ENCODE data around the gene SRRM3. TPM values are rescaled to one million over a fixed set of nuclear protein-coding genes. Genes with fewer than 3 reads are reported as not detected.
A peak's percentile ranks its signal among the peaks of the same experiment; 100 is the strongest.
"Not testable (repeated sequence)": the region's sequence is repeated elsewhere in the genome, so short reads cannot be mapped to it uniquely, and the experiment has no call there.

Gene SRRM3
- total RNA-seq, 1 experiment from 2014 or later: 3.8 TPM

GRCh38 chr7:76291351-76292212, 89.9 kb downstream of the SRRM3 start:
- DNase-seq (ENCODE audit: low spot score): peak; percentile 99

- DNase-seq (ENCODE audit: low spot score): no peak
These were observed 90.5 kb downstream of the SRRM3 start for GRCh38 chr7:76292213-76292573.

- DNase-seq (ENCODE audit: low spot score): not testable (repeated sequence)
These were observed 91.2 kb downstream of the SRRM3 start for GRCh38 chr7:76292911-76293310.

GRCh38 chr7:76293407-76293901, 91.8 kb downstream of the SRRM3 start:
- DNase-seq (ENCODE audit: low spot score): no peak

GRCh38 chr7:76294344-76295024, 92.8 kb downstream of the SRRM3 start:
- DNase-seq (ENCODE audit: low spot score): peak; percentile 97

- peak; percentile 81 for DNase-seq (ENCODE audit: low spot score)
These were observed 95.3 kb downstream of the SRRM3 start for GRCh38 chr7:76296743-76297740.

DNA sequence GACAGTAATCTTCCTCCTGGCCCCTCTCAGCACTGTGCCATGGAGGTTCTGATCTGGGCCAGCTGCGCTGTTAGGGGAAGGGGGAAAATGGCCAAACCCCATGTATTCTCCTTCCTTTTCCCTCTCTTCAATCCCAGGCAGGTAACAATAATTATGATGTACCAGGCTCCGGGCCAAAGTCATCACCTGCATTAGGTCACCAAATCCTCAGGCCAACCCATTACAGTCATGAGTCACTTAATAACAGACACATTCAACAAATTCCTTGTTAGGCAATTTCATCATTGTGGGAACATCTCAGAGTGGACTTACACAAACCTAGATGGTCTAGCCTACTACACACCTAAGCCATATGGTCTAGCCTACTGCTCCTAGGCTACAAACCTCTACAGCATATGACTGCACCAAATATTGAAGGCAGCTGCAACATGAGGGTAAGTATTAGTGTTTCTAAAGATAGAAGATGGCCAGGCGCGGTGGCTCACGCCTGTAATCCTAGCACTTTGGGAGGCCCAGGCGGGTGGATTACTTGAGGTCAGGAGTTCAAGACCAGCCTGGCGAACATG, 98.6 kb downstream of the SRRM3 start:
- peak; percentile 83 for DNase-seq (ENCODE audit: low spot score)

DNA sequence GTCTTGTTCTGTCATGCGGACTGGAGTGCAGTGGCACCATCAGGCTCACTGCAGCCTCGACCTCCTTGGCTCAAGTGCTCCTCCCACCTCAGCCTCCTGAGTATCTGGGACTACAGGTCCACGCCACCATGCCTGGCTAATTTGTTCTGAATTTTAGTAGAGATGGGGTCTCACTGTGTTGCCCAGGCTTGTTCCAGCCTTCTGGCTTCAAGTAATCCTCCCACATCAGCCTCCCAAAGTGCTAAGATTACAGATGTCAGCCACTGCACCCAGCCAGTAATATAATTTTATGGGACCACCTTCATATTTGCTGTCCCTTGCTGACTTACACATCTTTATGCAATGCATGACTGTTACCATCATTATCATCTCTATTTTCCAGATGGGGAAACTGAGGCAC, 99.3 kb downstream of the SRRM3 start:
- no peak for DNase-seq (ENCODE audit: low spot score)

GRCh38 chr7:76302347-76303201, 100.9 kb downstream of the SRRM3 start, which contains the start of gene HSPB1:
Gene HSPB1, plus strand, starts transcription at chr7:76302673. Its CDS starts 40 bp downstream, at chr7:76302713.
- DNase-seq (ENCODE audit: low spot score): peak; percentile 93

DNA sequence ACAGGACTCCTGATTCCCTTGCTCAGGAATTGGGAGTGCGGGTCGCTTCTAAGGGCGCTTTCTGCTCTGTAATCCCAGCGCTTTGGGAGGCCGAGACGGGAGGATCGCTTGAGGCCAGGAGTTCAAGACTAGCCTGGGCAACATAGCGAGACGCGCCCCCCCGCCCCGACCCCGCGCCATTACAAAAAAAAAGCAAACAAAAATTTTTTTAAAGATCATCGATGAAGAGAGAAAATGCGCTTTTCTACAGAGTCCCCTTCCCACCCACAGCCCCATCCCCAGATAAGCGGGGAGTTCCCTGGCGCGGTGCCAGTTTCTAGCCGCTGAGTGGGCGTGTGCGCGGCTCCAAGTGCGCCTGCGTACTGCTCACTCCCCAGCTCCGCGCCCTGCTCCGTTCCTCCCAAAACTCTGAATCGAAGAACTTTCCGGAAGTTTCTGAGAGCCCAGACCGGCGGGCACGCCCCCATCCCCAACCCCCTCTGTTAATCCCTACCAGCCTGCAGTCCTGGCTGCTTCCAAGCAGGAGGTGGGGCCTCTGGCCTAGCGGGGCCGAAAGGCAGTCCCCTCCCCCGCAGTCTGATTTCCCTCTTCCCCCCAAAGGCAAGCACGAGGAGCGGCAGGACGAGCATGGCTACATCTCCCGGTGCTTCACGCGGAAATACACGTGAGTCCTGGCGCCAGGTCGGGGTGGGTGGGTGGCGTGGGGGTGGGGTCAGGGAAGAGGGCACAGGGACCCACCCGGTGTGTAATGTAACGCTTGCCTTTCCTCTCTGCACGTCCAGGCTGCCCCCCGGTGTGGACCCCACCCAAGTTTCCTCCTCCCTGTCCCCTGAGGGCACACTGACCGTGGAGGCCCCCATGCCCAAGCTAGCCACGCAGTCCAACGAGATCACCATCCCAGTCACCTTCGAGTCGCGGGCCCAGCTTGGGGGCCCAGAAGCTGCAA, 101.8 kb downstream of the SRRM3 start:
- peak; percentile 95 for DNase-seq (ENCODE audit: low spot score)

DNA sequence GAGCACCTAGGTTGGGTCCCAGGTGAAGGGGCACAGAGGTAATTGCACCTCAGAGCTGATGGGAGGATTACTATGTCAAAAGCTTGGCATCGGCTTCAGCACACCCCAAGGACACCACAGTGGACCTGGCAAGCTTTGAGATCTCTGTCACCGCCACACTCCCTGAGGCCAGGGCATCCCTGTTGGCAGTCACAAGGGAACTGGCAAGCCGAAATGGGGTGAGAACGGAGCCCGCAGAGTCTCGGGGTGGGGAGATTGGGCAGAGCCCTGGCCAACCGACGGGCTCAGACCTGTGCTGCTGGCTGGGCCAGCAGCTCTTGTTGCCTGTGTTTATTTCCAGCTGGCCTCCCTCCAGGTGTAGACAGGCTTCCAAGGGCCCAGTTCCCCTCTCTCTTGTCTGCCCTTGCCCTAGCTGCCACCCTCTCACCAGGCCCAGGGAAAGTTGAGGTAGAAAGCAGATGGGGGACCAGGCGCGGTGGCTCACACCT, 103.2 kb downstream of the SRRM3 start:
- no peak for DNase-seq (ENCODE audit: low spot score)

DNA sequence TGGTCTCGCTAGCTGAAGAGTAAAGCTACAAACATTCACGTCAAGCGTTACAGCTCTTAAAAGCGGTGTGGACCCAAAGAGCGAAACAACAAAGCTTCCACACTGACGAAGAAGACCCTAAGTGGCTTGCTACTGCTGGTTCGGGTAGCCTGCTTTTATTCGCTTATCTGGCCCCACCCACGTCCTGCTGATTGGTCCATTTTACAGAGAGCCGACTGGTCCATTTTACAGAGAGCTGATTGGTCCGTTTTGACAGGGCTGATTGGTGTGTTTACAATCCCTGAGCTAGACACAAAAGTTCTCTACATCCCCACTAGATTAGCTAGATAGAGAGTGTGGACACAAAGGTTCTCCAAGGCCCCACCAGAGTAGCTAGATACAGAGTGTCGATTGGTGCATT, 107.2 kb downstream of the SRRM3 start:
- DNase-seq (ENCODE audit: low spot score): not testable (repeated sequence)

DNA sequence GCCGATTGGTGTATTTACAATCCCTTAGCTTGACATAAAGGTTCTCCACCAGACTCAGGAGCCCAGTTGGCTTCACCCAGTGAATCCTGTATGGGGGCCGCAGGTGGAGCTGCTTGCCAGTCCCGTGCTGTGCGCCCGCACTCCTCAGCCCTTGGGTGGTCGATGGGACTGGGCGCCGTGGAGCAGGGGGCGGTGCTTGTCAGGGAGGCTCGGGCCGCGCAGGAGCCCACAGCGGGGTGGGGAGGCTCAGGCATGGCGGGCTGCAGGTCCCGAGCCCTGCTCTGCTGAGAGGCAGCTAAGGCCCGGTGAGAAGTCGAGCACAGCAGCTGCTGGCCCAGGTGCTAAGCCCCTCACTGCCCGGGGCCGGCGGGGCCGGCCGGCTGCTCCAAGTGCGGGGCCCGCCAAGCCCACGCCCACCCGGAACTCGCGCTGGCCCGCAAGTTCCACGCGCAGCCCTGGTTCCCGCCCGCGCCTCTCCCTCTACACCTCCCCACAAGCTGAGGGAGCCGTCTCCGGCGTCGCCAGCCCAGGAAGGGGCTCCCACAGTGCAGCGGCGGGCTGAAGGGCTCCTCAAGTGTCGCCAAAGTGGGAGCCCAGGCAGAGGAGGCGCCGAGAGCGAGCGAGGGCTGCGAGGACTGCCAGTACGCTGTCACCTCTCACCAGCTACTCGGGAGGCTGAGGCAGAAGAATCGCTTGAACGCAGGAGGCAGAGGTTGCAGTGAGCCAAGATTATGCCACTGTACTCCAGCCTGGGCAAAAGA, 107.8 kb downstream of the SRRM3 start:
- DNase-seq (ENCODE audit: low spot score): not testable (repeated sequence)

DNA sequence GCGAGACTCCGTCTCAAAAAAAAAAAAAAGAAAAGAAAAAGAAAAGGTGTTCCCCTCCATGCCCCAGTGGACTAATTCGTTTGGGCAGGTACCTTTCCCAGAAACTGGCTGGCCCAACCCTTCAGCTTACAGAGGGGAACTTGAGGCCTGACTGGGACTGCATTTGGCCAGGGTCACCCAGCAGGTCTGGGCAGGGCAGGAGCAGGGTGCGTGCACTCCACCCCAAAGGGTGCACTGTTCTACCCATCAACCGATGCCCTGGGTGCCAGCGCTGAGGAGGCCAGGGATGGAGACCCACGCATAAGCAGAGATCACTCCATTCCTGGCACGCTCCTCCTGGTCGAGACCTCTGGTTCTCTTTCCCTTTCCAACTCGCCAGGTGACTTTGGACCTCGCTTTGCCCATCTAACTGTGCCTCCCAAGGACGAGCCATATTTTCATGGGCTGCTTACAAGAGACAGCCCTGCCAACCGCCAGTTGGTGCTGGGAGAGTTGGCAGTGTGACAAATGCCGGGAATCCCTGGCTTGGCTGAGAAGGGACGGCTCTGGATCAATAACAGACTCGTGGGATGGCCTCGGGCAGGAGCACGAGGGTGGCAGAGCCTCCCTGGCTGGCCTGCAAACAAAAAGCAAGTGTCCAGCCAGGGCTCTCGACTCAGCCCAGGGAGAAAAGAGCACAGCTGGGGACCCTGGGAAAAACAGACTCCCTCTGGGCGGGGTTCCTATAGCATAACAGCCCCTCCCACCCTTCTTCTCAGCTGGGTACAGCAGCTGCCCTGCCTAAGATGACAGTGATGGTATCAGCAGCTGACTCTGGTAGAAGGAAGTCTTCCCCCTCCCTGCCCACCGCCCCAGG, 108.6 kb downstream of the SRRM3 start:
- DNase-seq (ENCODE audit: low spot score): peak; percentile 40

GRCh38 chr7:76311838-76312237, 110.1 kb downstream of the SRRM3 start:
- not testable (repeated sequence) for DNase-seq (ENCODE audit: low spot score)

- peak; percentile 93 for DNase-seq (ENCODE audit: low spot score)
These were observed 112.5 kb downstream of the SRRM3 start for GRCh38 chr7:76314042-76314721.

DNA sequence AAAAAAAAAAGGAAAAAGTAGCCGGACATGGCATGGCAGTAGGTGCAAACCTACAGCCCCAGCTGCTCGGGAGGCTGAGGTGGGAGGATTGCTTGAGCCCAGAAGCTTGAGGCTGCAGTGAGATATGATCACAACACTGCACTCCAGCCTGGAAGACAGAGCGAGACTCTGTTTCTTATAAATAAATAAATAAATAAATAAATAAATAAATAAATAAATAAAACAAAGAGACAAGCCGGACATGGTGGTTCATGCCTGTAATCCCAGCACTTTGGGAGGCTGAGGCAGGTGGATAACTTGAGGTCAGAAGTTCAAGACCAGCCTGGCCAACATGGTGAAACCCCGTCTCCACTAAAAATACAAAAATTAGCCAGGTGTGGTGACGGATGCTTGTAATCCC, 113.0 kb downstream of the SRRM3 start:
- not testable (repeated sequence) for DNase-seq (ENCODE audit: low spot score)
